Brain pericyte (primary cell): ENCODE data around the gene CABYR.
"Not testable (repeated sequence)": the region's sequence is repeated elsewhere in the genome, so short reads cannot be mapped to it uniquely, and the experiment has no call there.

Experiments used
- DNase-seq: peaks from one replicate; pipeline ENCODE4 v3.0.0-alpha.2; 2012; ENCODE audit warnings: low read depth, low spot score

Gene CABYR

GRCh38 chr18:24128700-24129099, 10.2 kb upstream of the CABYR start:
- DNase-seq: no peak

- no peak for DNase-seq
These were observed 8.4 kb upstream of the CABYR start for GRCh38 chr18:24130494-24130893.

GRCh38 chr18:24136967-24137373, 1.9 kb upstream of the CABYR start:
- DNase-seq: no peak

- DNase-seq: no peak
These were observed 463 bp upstream of the CABYR start for GRCh38 chr18:24138409-24138788.

GRCh38 chr18:24140697-24141096, 1.8 kb downstream of the CABYR start:
- no peak for DNase-seq

- DNase-seq: no peak
These were observed 3.5 kb downstream of the CABYR start for GRCh38 chr18:24142376-24142775.

- DNase-seq: not testable (repeated sequence)
These were observed 10.7 kb downstream of the CABYR start for GRCh38 chr18:24149591-24149990.

DNA sequence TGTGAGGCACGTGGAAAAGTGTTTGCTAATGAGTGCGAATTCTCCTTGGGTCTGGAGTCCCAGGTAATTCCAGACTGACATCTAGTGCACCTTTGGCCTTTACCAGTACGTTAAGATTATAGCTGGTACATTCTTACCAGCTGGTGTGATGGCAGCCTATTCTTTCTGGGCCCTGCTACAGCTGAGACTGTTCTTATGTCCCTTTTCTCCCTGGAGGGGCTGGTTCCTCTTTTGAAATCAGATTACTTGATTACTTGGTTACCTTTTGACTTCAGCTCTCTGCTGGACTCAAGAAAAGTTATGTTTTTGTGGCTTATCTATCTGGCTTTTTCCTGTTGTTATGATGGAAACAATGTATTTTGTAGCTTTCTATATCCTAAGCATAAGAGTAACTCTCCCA, 14.5 kb downstream of the CABYR start:
- DNase-seq: no peak

DNA sequence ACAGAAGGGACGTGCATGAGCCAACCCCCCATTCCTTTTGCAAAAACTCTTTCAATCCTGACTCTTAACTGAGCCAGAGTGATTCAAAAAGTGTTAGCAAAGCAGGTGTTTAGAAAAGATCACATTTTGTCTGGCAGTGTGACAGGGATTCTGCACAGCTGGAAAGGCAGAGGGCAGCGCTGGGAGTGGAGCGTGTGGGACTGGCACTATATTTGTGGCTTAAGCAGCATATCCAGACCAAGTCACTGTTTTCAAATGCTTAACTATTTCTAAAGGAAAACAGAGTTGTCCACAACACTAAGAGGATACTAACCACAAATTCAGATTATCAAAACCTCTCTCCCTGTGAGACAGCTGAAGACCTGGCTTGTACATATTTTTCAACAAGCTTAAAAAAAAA, 19.0 kb downstream of the CABYR start:
- DNase-seq: no peak

GRCh38 chr18:24160086-24160485, 21.2 kb downstream of the CABYR start:
- no peak for DNase-seq

GRCh38 chr18:24161304-24161703, 22.4 kb downstream of the CABYR start:
- no peak for DNase-seq

DNA sequence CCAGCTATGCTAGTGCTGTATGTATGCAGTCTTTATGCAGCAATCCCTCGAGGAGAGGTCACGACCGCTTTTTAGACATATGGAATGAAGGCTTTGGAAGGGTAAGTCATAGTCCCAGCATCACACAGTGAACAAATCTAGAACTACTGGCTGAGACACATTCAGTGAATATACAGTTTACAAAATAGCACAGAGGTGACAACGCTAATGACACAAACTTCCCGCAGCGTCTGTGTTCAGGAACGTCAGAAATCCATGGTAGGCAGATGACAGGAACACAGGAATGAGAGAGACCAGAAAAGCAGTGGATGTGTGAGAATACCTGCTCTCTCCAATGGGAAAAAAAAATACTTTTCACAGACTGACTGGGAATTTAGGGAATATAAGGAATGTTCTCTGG, 29.6 kb downstream of the CABYR start:
- DNase-seq: no peak

DNA sequence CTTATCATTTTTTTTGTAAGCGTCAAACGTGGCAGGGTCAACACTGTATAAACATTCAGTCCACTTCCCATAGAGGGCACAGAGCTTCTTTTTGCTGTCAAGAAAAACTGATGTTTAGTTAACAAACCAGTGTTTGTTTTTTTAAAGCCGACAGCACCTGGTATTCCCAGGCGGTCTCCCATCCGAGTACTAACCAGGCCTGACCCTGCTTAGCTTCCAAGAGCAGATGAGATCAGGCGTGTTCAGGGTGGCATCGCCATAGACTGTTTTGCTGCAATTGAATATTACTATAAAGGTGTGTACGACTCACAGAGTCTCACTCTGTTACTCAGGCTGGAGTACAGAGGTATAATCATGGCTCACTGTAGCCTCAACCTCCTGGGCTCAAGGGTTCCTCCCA, 31.5 kb downstream of the CABYR start:
- no peak for DNase-seq

GRCh38 chr18:24173997-24174396, 35.1 kb downstream of the CABYR start:
- no peak for DNase-seq

DNA sequence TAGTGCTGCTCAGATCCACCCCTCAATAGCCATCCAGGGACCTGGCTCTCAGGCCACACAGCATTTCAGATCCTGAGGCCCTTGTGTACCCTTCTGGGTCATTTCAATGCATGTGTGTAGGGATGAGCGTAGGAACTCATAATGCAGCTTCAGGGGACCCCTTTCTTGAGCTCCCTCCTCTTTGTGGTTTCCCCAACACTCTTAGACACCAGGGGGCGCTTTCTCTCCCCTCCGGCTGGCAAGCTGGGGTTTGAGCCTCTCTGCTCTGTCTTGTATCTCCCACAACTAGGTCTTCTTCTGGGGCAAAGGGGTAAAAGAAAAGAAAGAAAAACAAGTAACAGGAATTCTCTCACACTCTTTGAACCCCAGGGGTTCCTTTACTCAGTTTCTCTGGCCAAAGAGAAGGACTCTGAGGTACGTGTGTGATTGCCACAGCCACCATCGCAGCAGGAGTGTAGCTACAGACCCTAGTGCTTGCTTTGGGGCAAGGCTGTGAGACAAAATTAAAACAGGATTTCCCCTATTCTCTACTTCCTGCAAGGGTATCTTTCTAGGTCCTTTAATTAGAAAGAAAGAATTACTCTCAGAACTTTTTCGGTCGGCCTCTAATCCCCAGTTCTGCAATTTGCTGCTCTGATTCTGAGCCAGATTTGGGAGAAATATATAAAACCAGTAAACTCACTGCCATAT, 38.0 kb downstream of the CABYR start:
- DNase-seq: no peak

DNA sequence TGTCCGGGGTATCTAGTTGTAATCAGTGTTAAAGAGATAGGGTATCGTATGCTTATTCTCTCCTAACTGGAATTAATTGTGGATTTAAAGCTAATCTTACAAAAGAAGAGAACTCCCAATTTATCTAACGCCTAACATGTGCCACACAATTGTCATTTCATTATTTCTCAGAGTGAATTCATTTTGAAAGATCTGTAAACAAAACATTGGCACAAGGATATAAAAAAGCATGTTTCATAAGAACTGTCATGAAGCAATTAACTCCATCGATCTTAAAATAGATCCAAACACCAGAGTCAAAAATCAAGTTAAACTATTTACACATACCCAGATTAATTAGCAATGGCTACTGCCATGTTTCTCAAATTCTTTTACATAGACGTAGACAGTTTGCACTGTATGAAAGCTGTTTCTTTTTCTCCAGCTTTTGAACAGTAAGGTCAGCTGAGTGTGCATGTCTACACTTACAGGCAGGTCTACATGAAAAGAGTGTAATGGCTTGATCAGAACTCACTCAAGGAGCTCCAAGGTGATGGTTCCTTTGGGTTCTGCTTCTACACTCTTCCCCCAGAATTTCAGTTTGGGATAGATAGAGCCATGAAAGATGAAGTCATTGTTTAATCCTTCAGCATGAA, 38.8 kb downstream of the CABYR start:
- no peak for DNase-seq

DNA sequence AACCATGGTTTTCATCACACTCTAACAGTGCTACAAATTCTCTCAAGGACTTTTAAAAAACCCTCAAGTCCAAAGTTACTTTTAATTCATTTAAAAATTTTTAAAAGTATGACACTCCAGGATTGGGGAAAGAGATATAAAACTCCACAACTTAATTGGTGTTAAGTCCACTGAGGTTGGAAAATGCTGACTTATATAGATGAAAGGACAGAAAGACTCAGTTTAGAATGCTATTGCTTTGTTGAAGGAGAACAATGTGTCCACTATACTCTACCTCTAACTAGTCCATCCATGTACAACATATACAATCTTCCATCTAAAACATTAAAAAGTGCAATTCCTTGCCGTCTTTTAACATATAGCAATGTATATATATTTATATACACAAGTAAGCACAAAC, 41.2 kb downstream of the CABYR start:
- DNase-seq: no peak

DNA sequence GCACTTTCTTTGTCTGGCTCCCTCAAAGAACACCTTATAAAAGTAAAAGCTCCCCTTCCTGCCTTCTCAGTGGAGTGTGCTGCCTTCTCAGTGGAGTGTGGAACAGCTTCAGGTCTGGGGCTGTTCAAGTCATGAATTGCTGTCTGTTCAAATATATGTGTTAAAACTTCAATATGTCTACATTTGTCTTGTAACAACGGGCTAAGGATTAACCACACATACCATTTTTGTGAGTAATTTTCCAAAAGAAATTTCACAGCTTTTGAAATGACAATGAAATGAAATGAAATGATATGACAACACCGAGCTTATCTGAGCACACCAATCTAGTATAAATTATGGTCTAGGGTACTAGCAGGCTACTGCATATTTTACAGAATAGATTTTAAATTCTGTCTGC, 42.9 kb downstream of the CABYR start:
- no peak for DNase-seq

DNA sequence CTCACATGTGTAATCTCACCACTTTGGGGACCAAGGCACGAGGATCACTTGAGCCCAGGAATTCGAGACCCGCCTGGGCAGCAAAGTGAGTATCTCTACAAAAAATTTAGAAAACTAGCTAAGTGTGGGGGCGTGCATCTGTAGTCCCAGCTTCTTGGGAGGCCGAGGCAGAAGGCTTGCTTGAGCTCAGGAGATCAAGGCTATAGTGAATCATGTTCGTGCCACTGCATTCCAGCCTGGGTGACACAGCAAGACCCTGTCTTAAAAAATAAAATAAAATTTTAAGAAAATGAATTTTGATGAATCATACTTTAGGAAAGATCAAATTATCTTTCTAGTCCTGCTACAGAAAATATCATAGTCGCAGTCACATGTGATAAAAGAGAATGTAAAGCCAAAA, 46.9 kb downstream of the CABYR start:
- no peak for DNase-seq

GRCh38 chr18:24187049-24187448, 48.2 kb downstream of the CABYR start:
- DNase-seq: no peak

- DNase-seq: no peak
These were observed 48.8 kb downstream of the CABYR start for GRCh38 chr18:24187689-24188088.

GRCh38 chr18:24188120-24188519, 49.3 kb downstream of the CABYR start:
- DNase-seq: no peak

DNA sequence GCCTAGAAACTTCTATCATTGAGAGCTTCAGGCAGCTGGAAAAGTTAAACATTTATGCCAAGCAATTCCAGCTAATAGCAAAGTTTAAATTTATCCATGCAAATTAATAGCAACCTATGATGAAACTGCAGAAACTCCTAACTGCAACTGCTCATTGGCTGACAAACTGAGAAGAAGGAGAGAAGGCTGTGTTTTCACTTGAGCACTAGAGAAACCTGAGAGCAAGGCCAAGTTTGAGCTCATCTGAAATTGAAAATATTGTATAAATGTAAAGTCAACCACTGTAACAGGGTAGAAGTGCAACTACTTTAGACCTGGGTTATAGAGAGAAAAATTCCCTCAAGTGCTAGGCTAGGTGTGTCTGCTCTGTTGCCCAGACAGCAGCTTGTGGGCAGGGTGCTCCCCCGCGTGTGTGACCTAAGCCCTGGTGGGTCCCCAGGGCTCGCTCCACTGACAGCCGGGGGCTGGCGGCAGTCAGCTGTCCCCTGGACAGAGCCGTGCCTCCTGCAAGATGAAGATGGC, 50.2 kb downstream of the CABYR start:
- no peak for DNase-seq
